SK-N-SH treated with all-trans-retinoic acid at 6 μM for 48 hours (cell line): Measurements from ENCODE around the gene RPRM.

ENCODE experiments used
- ATAC-seq: fragments of 200-7000 bp; cut with Tn5 transposase; 3 replicates; pipeline ENCODE4 v1.9.1; 2020; ENCODE audit warnings: mild to moderate bottlenecking, moderate library complexity
- ARNTL ChIP-seq: fragments of 450-650 bp; formaldehyde crosslinking; IDR thresholded peaks from 2 replicates; pipeline ENCODE4 v1.5.0; 2020; ENCODE audit warnings: low read depth, mild to moderate bottlenecking, moderate library complexity, borderline replicate concordance
- CSDC2 ChIP-seq: fragments of 250-450 bp; sonication (Bioruptor Pico); IDR thresholded peaks from 2 replicates; pipeline ENCODE4 v1.5.0; 2020; ENCODE audit warnings: mild to moderate bottlenecking, moderate library complexity
- CSRNP3 ChIP-seq: fragments of 250-450 bp; sonication (Bioruptor Pico); IDR thresholded peaks from 2 replicates; pipeline ENCODE4 v1.5.1; 2021; ENCODE audit warnings: mild to moderate bottlenecking, moderate library complexity
- GLIS3 ChIP-seq: fragments of 250-450 bp; sonication (Bioruptor Pico); IDR thresholded peaks from 2 replicates; pipeline ENCODE4 v1.5.0; 2020; ENCODE audit warnings: mild to moderate bottlenecking, moderate library complexity
- ISL1 ChIP-seq: fragments of 250-450 bp; sonication (Bioruptor Pico); IDR thresholded peaks from 2 replicates; pipeline ENCODE4 v2.1.2; 2022; ENCODE audit warnings: mild to moderate bottlenecking, moderate library complexity
- PATZ1 ChIP-seq: fragments of 250-450 bp; sonication (Bioruptor Pico); IDR thresholded peaks from 2 replicates; pipeline ENCODE4 v1.8.0; 2020; ENCODE audit warnings: mild to moderate bottlenecking, moderate library complexity, borderline replicate concordance
- POU6F1 ChIP-seq: fragments of 250-450 bp; sonication (Bioruptor Pico); IDR thresholded peaks from 2 replicates; pipeline ENCODE4 v1.8.0; 2021; ENCODE audit warnings: low read depth, mild to moderate bottlenecking, moderate library complexity, borderline replicate concordance
- PPARA ChIP-seq: fragments of 250-450 bp; sonication (Bioruptor Pico); IDR thresholded peaks from 2 replicates; pipeline ENCODE4 v1.5.0; 2020; ENCODE audit warnings: mild to moderate bottlenecking, borderline replicate concordance
- RARB ChIP-seq: fragments of 250-450 bp; sonication (Bioruptor Pico); IDR thresholded peaks from 2 replicates; pipeline ENCODE4 v1.8.0; 2021; ENCODE audit warnings: mild to moderate bottlenecking, moderate library complexity
- SNAI2 ChIP-seq: fragments of 250-450 bp; sonication (Bioruptor Pico); IDR thresholded peaks from 2 replicates; pipeline ENCODE4 v1.5.0; 2020; ENCODE audit warnings: mild to moderate bottlenecking, moderate library complexity
- TCF4 ChIP-seq: fragments of 250-450 bp; sonication (Bioruptor Pico); IDR thresholded peaks from 2 replicates; pipeline ENCODE4 v1.8.0; 2021; ENCODE audit warnings: mild to moderate bottlenecking, moderate library complexity, borderline replicate concordance
- TOX ChIP-seq: fragments of 250-450 bp; sonication (Bioruptor Pico); IDR thresholded peaks from 2 replicates; pipeline ENCODE4 v1.8.0; 2021; ENCODE audit warnings: mild to moderate bottlenecking, moderate library complexity, borderline replicate concordance
- TSHZ2 ChIP-seq: fragments of 250-450 bp; sonication (Bioruptor Pico); IDR thresholded peaks from 2 replicates; pipeline ENCODE4 v1.5.0; 2020; ENCODE audit warnings: mild to moderate bottlenecking, moderate library complexity
- ZC3H10 ChIP-seq: fragments of 250-450 bp; sonication (Bioruptor Pico); IDR thresholded peaks from 2 replicates; pipeline ENCODE4 v1.5.1; 2021; ENCODE audit warnings: mild to moderate bottlenecking, moderate library complexity
- ZFP3 ChIP-seq: fragments of 250-450 bp; sonication (Bioruptor Pico); IDR thresholded peaks from 2 replicates; pipeline ENCODE4 v1.5.0; 2020; ENCODE audit warnings: mild to moderate bottlenecking, moderate library complexity
- ZFP30 ChIP-seq: fragments of 450-650 bp; formaldehyde crosslinking; IDR thresholded peaks from 2 replicates; pipeline ENCODE4 v1.5.0; 2022; ENCODE audit warnings: mild to moderate bottlenecking, moderate library complexity
- ZNF8 ChIP-seq: fragments of 450-650 bp; formaldehyde crosslinking; IDR thresholded peaks from 2 replicates; pipeline ENCODE4 v1.5.0; 2020; ENCODE audit warnings: mild to moderate bottlenecking, moderate library complexity
- TF ChIP-seq, protein P1 (sequence below): fragments of 250-450 bp; sonication (Bioruptor Pico); IDR thresholded peaks from 2 replicates; pipeline ENCODE4 v1.5.1; 2020; ENCODE audit warnings: low read depth, mild to moderate bottlenecking, moderate library complexity

The RPRM gene

DNA sequence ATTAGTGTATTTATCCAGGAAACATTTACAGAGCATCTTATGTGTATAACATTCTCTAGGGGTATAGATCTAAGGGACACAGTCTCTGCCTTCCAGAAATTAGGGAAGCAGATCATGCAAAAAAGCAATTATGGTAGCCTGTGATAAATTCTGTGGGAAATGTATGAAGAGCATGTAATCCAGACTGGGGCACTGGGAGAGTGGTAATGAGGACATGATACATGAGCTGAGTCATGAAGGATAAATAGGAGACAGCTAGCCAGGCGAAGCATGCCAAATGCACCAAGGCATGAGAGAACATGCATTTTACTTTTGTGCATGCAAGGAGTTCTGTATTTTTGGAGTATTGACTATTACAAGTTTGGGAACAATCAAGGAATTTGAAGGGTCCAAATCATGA, 8.9 kb upstream of the RPRM start:
- no peak for ATAC-seq
- TF ChIP-seq TSHZ2 (CRISPR knock-in tag): no peak
- TF ChIP-seq ZNF8 (CRISPR knock-in tag): no peak
- TF ChIP-seq ISL1: no peak
- no peak for TF ChIP-seq POU6F1

DNA sequence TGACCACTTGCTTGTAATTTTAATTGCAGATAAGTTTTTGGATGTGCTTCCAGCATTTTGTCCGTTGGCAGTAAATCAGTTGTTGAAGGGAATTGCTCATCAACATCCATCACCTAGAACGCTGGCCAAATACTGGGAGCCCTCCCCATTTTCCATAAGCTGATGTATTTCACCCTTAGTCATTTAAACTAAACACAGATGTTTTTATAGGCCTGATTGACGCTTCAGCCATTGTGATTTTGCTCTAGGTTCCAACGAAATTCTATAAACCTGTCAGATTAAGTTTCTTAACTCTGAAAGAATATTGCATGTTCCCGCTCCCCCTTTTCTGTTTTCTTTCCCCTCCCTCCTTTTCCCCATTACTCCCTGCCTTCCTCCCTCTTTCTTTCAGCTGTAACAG, 1.0 kb upstream of the RPRM start:
- ATAC-seq: no peak

DNA sequence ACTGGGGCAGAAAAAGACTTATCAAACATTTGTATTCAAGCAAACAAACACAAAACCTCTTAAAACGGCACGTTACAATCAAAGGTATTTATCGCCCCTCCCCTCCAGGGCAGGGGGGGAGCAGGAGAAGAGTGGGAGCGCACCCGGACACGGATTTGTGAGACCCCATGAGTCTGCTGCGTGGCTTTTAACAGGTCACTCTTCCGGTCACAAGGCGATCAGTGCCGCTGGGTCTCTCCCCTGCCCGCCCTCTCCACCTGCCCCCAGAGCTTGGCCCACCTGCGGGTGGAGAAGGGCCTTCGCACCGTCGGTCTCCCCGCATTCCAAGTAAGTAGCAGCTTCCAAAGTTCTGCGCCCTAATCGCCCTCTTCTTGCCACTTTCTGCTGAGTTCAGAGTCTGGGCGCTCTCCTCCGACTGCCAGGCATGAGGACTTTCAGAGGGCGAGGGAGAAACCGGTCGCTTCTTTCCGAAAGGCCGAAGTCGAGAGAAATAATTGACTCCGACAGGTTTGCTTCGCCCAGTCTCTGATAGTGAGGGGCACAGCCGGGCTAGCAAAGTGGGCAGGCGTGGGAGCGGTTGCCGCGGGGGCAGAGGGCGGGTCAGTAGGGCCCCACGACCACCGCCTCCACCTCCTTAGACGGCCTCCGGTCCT, 800 bp downstream of the RPRM start:
- ATAC-seq: peak; percentile 5; the same call in 2 of the 3 replicates
- TF ChIP-seq, protein P1, sequence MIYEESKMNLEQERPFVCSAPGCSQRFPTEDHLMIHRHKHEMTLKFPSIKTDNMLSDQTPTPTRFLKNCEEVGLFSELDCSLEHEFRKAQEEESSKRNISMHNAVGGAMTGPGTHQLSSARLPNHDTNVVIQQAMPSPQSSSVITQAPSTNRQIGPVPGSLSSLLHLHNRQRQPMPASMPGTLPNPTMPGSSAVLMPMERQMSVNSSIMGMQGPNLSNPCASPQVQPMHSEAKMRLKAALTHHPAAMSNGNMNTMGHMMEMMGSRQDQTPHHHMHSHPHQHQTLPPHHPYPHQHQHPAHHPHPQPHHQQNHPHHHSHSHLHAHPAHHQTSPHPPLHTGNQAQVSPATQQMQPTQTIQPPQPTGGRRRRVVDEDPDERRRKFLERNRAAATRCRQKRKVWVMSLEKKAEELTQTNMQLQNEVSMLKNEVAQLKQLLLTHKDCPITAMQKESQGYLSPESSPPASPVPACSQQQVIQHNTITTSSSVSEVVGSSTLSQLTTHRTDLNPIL (CRISPR knock-in tag): no peak
- TF ChIP-seq TSHZ2 (CRISPR knock-in tag) (no peak), ZFP3 (CRISPR knock-in tag) (no peak), RARB (CRISPR knock-in tag) (no peak), ISL1 (no peak), ZC3H10 (CRISPR knock-in tag) (no peak), PATZ1 (no peak), SNAI2 (CRISPR knock-in tag) (no peak), GLIS3 (CRISPR knock-in tag) (no peak), PPARA (no peak)

More for the DNA sequence above, 1.0 kb upstream of the RPRM start:
- no peak for TF ChIP-seq ZFP30 (CRISPR knock-in tag)
- no peak for TF ChIP-seq TOX (CRISPR knock-in tag)
- TF ChIP-seq CSDC2 (CRISPR knock-in tag): no peak
- no peak for TF ChIP-seq ZFP3 (CRISPR knock-in tag)
- TF ChIP-seq ARNTL (CRISPR knock-in tag): no peak
- TF ChIP-seq TSHZ2 (CRISPR knock-in tag): no peak
- TF ChIP-seq CSRNP3: no peak
- TF ChIP-seq TCF4 (CRISPR knock-in tag): no peak
